ENCODE data around the gene MTOR.
"Not testable (repeated sequence)": the region's sequence is repeated elsewhere in the genome, so short reads cannot be mapped to it uniquely, and the experiment has no call there.

MTOR gene

GRCh38 chr1:11178021-11179015 is 84.0 kb downstream of the MTOR start:
- no peaks in the 10 kb centered on the region for H3K27me3 ChIP-seq (ENCODE audit: low read depth, low read length)
- no peak overlapping the region for H3K4me3 ChIP-seq (ENCODE audit: low read depth in 1 of 2, low read length in 2 of 2)
- H3K9me3 ChIP-seq (ENCODE audit: control insufficient read depth in 1 of 2, low read length in 2 of 2), result no peaks in the 10 kb centered on the region
- H3K27ac ChIP-seq (ENCODE audit: low read length), result no peak overlapping the region
- H3K36me3 ChIP-seq (ENCODE audit: control insufficient read depth in 1 of 2, insufficient read depth in 2 of 2, low read length in 2 of 2), result peaks cover 3 to 8% of the 10 kb centered on the region in 2 donors
- H3K4me1 ChIP-seq (ENCODE audit: control insufficient read depth in 1 of 2, insufficient read depth in 2 of 2, low read length in 2 of 2), result peaks cover 0 to 9% of the 10 kb centered on the region in 2 donors

GRCh38 chr1:11176081-11176706 is 86.2 kb downstream of the MTOR start:
- H3K36me3 ChIP-seq (ENCODE audit: control insufficient read depth in 1 of 2, insufficient read depth in 2 of 2, low read length in 2 of 2), result peaks cover 0 to 4% of the 10 kb centered on the region in 2 donors
- H3K4me3 ChIP-seq (ENCODE audit: low read depth in 1 of 2, low read length in 2 of 2), result no peak overlapping the region
- H3K9me3 ChIP-seq (ENCODE audit: control insufficient read depth in 1 of 2, low read length in 2 of 2), result no peaks in the 10 kb centered on the region
- H3K27ac ChIP-seq (ENCODE audit: low read length), result no peak overlapping the region
- H3K27me3 ChIP-seq (ENCODE audit: low read depth, low read length), result no peaks in the 10 kb centered on the region
- H3K4me1 ChIP-seq (ENCODE audit: control insufficient read depth in 1 of 2, insufficient read depth in 2 of 2, low read length in 2 of 2), result peaks cover 0 to 9% of the 10 kb centered on the region in 2 donors

- no peaks in the 10 kb centered on the region for H3K9me3 ChIP-seq (ENCODE audit: control insufficient read depth in 1 of 2, low read length in 2 of 2)
- no peak overlapping the region for H3K4me3 ChIP-seq (ENCODE audit: low read depth in 1 of 2, low read length in 2 of 2)
- no peaks in the 10 kb centered on the region for H3K27me3 ChIP-seq (ENCODE audit: low read depth, low read length)
- peaks cover 0 to 9% of the 10 kb centered on the region in 2 donors for H3K4me1 ChIP-seq (ENCODE audit: control insufficient read depth in 1 of 2, insufficient read depth in 2 of 2, low read length in 2 of 2)
- peaks cover 0 to 3% of the 10 kb centered on the region in 2 donors for H3K36me3 ChIP-seq (ENCODE audit: control insufficient read depth in 1 of 2, insufficient read depth in 2 of 2, low read length in 2 of 2)
- no peak overlapping the region for H3K27ac ChIP-seq (ENCODE audit: low read length)
Measured at GRCh38 chr1:11175461-11175860, 86.9 kb downstream of the MTOR start.

GRCh38 chr1:11174261-11174942 is 87.9 kb downstream of the MTOR start:
- H3K4me1 ChIP-seq (ENCODE audit: control insufficient read depth in 1 of 2, insufficient read depth in 2 of 2, low read length in 2 of 2), result peaks cover 0 to 9% of the 10 kb centered on the region in 2 donors
- no peaks in the 10 kb centered on the region for H3K27me3 ChIP-seq (ENCODE audit: low read depth, low read length)
- H3K9me3 ChIP-seq (ENCODE audit: control insufficient read depth in 1 of 2, low read length in 2 of 2), result no peaks in the 10 kb centered on the region
- H3K4me3 ChIP-seq (ENCODE audit: low read depth in 1 of 2, low read length in 2 of 2), result no peak overlapping the region
- H3K36me3 ChIP-seq (ENCODE audit: control insufficient read depth in 1 of 2, insufficient read depth in 2 of 2, low read length in 2 of 2), result peaks cover 0 to 4% of the 10 kb centered on the region in 2 donors
- H3K27ac ChIP-seq (ENCODE audit: low read length), result no peak overlapping the region

- H3K27me3 ChIP-seq (ENCODE audit: low read depth, low read length), result no peaks in the 10 kb centered on the region
- no peak overlapping the region for H3K27ac ChIP-seq (ENCODE audit: low read length)
- peaks cover 0 to 9% of the 10 kb centered on the region in 2 donors for H3K36me3 ChIP-seq (ENCODE audit: control insufficient read depth in 1 of 2, insufficient read depth in 2 of 2, low read length in 2 of 2)
- no peaks in the 10 kb centered on the region for H3K9me3 ChIP-seq (ENCODE audit: control insufficient read depth in 1 of 2, low read length in 2 of 2)
- no peak overlapping the region for H3K4me3 ChIP-seq (ENCODE audit: low read depth in 1 of 2, low read length in 2 of 2)
- no peaks in the 10 kb centered on the region for H3K4me1 ChIP-seq (ENCODE audit: control insufficient read depth in 1 of 2, insufficient read depth in 2 of 2, low read length in 2 of 2)
Measured at GRCh38 chr1:11170102-11170501, 92.2 kb downstream of the MTOR start.

GRCh38 chr1:11169202-11169601 is 93.1 kb downstream of the MTOR start:
- no peaks in the 10 kb centered on the region for H3K4me1 ChIP-seq (ENCODE audit: control insufficient read depth in 1 of 2, insufficient read depth in 2 of 2, low read length in 2 of 2)
- H3K4me3 ChIP-seq (ENCODE audit: low read depth in 1 of 2, low read length in 2 of 2), result no peak overlapping the region
- H3K27ac ChIP-seq (ENCODE audit: low read length), result no peak overlapping the region
- no peaks in the 10 kb centered on the region for H3K9me3 ChIP-seq (ENCODE audit: control insufficient read depth in 1 of 2, low read length in 2 of 2)
- H3K36me3 ChIP-seq (ENCODE audit: control insufficient read depth in 1 of 2, insufficient read depth in 2 of 2, low read length in 2 of 2), result peaks cover 0 to 9% of the 10 kb centered on the region in 2 donors
- H3K27me3 ChIP-seq (ENCODE audit: low read depth, low read length), result no peaks in the 10 kb centered on the region

- H3K4me1 ChIP-seq (ENCODE audit: control insufficient read depth in 1 of 2, insufficient read depth in 2 of 2, low read length in 2 of 2), result no peaks in the 10 kb centered on the region
- H3K27ac ChIP-seq (ENCODE audit: low read length), result no peak overlapping the region
Measured at GRCh38 chr1:11168731-11169130, 93.6 kb downstream of the MTOR start.

GRCh38 chr1:11166744-11167143 is 95.6 kb downstream of the MTOR start:
- H3K27ac ChIP-seq (ENCODE audit: low read length); H3K36me3 ChIP-seq (ENCODE audit: control insufficient read depth in 1 of 2, insufficient read depth in 2 of 2, low read length in 2 of 2); H3K4me1 ChIP-seq (ENCODE audit: control insufficient read depth in 1 of 2, insufficient read depth in 2 of 2, low read length in 2 of 2); H3K9me3 ChIP-seq (ENCODE audit: control insufficient read depth in 1 of 2, low read length in 2 of 2); H3K27me3 ChIP-seq (ENCODE audit: low read depth, low read length); H3K4me3 ChIP-seq (ENCODE audit: low read depth in 1 of 2, low read length in 2 of 2): not testable (repeated sequence)

More at GRCh38 chr1:11168731-11169130, 93.6 kb downstream of the MTOR start:
- Histone ChIP-seq H3K9me3 (ENCODE audit: control insufficient read depth in 1 of 2, low read length in 2 of 2) (no peaks in the 10 kb centered on the region), H3K36me3 (ENCODE audit: control insufficient read depth in 1 of 2, insufficient read depth in 2 of 2, low read length in 2 of 2) (peaks cover 0 to 9% of the 10 kb centered on the region in 2 donors), H3K27me3 (ENCODE audit: low read depth, low read length) (no peaks in the 10 kb centered on the region), H3K4me3 (ENCODE audit: low read depth in 1 of 2, low read length in 2 of 2) (no peak overlapping the region)

- peaks cover 0 to 14% of the 10 kb centered on the region in 2 donors for H3K4me1 ChIP-seq (ENCODE audit: control insufficient read depth in 1 of 2, insufficient read depth in 2 of 2, low read length in 2 of 2)
- not testable (repeated sequence) for H3K27ac ChIP-seq (ENCODE audit: low read length); H3K36me3 ChIP-seq (ENCODE audit: control insufficient read depth in 1 of 2, insufficient read depth in 2 of 2, low read length in 2 of 2); H3K27me3 ChIP-seq (ENCODE audit: low read depth, low read length); H3K9me3 ChIP-seq (ENCODE audit: control insufficient read depth in 1 of 2, low read length in 2 of 2); H3K4me3 ChIP-seq (ENCODE audit: low read depth in 1 of 2, low read length in 2 of 2)
Measured at GRCh38 chr1:11162752-11163151, 99.6 kb downstream of the MTOR start.

GRCh38 chr1:11158720-11159321 is 103.5 kb downstream of the MTOR start:
- H3K27ac ChIP-seq (ENCODE audit: low read length), result no peak overlapping the region
- no peaks in the 10 kb centered on the region for H3K9me3 ChIP-seq (ENCODE audit: control insufficient read depth in 1 of 2, low read length in 2 of 2)
- no peak overlapping the region for H3K4me3 ChIP-seq (ENCODE audit: low read depth in 1 of 2, low read length in 2 of 2)

GRCh38 chr1:11158291-11158690 is 104.1 kb downstream of the MTOR start:
- Histone ChIP-seq H3K9me3 (ENCODE audit: control insufficient read depth in 1 of 2, low read length in 2 of 2) (no peaks in the 10 kb centered on the region), H3K4me3 (ENCODE audit: low read depth in 1 of 2, low read length in 2 of 2) (no peak overlapping the region), H3K27ac (ENCODE audit: low read length) (no peak overlapping the region), H3K27me3 (ENCODE audit: low read depth, low read length) (no peaks in the 10 kb centered on the region), H3K36me3 (ENCODE audit: control insufficient read depth in 1 of 2, insufficient read depth in 2 of 2, low read length in 2 of 2) (peaks cover 20 to 23% of the 10 kb centered on the region in 2 donors), H3K4me1 (ENCODE audit: control insufficient read depth in 1 of 2, insufficient read depth in 2 of 2, low read length in 2 of 2) (peaks cover 0 to 14% of the 10 kb centered on the region in 2 donors)

More at GRCh38 chr1:11158720-11159321, 103.5 kb downstream of the MTOR start:
- Histone ChIP-seq H3K4me1 (ENCODE audit: control insufficient read depth in 1 of 2, insufficient read depth in 2 of 2, low read length in 2 of 2) (peaks cover 0 to 14% of the 10 kb centered on the region in 2 donors), H3K27me3 (ENCODE audit: low read depth, low read length) (no peaks in the 10 kb centered on the region), H3K36me3 (ENCODE audit: control insufficient read depth in 1 of 2, insufficient read depth in 2 of 2, low read length in 2 of 2) (peaks cover 20 to 23% of the 10 kb centered on the region in 2 donors)
